HepG2 (cell line): ENCODE data around the gene RBBP8. TPM values are rescaled to one million over a fixed set of nuclear protein-coding genes. Genes with fewer than 3 reads are reported as not detected.
A peak's percentile ranks its signal among the peaks of the same experiment; 100 is the strongest.

ENCODE experiments used
- CC2D1A ChIP-seq: sonication (generic); formaldehyde crosslinking; IDR thresholded peaks from 2 replicates; pipeline ENCODE4 v1.8.1; 2023; ENCODE audit warnings: mild to moderate bottlenecking, missing genetic modification reagents
- MEIS1 ChIP-seq: sonication (generic); formaldehyde crosslinking; IDR thresholded peaks from 2 replicates; pipeline ENCODE4 v1.9.0; 2021; ENCODE audit warnings: mild to moderate bottlenecking, missing genetic modification reagents, moderate library complexity, borderline replicate concordance
- MTF1 ChIP-seq: sonication (generic); formaldehyde crosslinking; IDR thresholded peaks from 2 replicates; pipeline ENCODE4 v1.5.0; 2020; ENCODE audit warnings: missing genetic modification reagents
- MXI1 ChIP-seq: IDR thresholded peaks from 3 replicates; pipeline ENCODE4 v1.6.1; 2012; ENCODE audit warnings: low read depth, low read length, inconsistent platforms, borderline replicate concordance
- POLR2A ChIP-seq, 2 experiments: IDR thresholded peaks; 2 replicates each; pipeline ENCODE4 v1.6.1; 2011; ENCODE audit warnings: low read depth in 2 of 2, low read length in 2 of 2, mild to moderate bottlenecking in 1 of 2, moderate library complexity in 1 of 2; ENCODE audit not compliant: insufficient read depth in 1 of 2
- RCOR2 ChIP-seq: IDR thresholded peaks from 2 replicates; pipeline ENCODE4 v1.6.1; 2016; ENCODE audit warnings: missing biosample characterization, missing genetic modification reagents
- RXRB ChIP-seq: IDR thresholded peaks from 2 replicates; pipeline ENCODE4 v1.6.1; 2016; ENCODE audit warnings: borderline replicate concordance, missing genetic modification reagents, missing compliant biosample characterization
- SRSF1 ChIP-seq: fragments of 200-400 bp; formaldehyde crosslinking; optimal IDR thresholded peaks from 2 replicates; pipeline ENCODE3; 2017; ENCODE audit warnings: mild to moderate bottlenecking, low read depth, low read length, moderate library complexity
- SSRP1 ChIP-seq: IDR thresholded peaks from 2 replicates; pipeline ENCODE4 v1.6.1; 2016; ENCODE audit warnings: control low read depth
- ZBTB21 ChIP-seq: sonication (generic); formaldehyde crosslinking; IDR thresholded peaks from 2 replicates; pipeline ENCODE4 v1.4.0; 2020; ENCODE audit warnings: missing genetic modification reagents
- ZBTB7B ChIP-seq: sonication (generic); formaldehyde crosslinking; IDR thresholded peaks from 2 replicates; pipeline ENCODE4 v1.4.0; 2020; ENCODE audit warnings: missing genetic modification reagents
- ZNF205 ChIP-seq: IDR thresholded peaks from 2 replicates; pipeline ENCODE4 v1.6.1; 2018; ENCODE audit warnings: missing biosample characterization, missing genetic modification reagents
- ZNF253 ChIP-seq: sonication (generic); formaldehyde crosslinking; IDR thresholded peaks from 2 replicates; pipeline ENCODE4 v1.8.0; 2022; ENCODE audit warnings: mild to moderate bottlenecking, missing genetic modification reagents, borderline replicate concordance
- ZNF256 ChIP-seq: sonication (generic); formaldehyde crosslinking; conservative IDR thresholded peaks from 2 replicates; pipeline ENCODE4 v1.4.0; 2020; ENCODE audit warnings: missing genetic modification reagents
- ZNF432 ChIP-seq: sonication (generic); formaldehyde crosslinking; IDR thresholded peaks from 2 replicates; pipeline ENCODE4 v1.5.0; 2020; ENCODE audit warnings: missing genetic modification reagents, mild to moderate bottlenecking, borderline replicate concordance
- ZNF572 ChIP-seq: sonication (generic); formaldehyde crosslinking; IDR thresholded peaks from 2 replicates; pipeline ENCODE4 v1.5.1; 2020; ENCODE audit warnings: mild to moderate bottlenecking, missing genetic modification reagents
- ZNF816 ChIP-seq: sonication (generic); formaldehyde crosslinking; IDR thresholded peaks from 2 replicates; pipeline ENCODE4 v1.8.0; 2022; ENCODE audit warnings: missing genetic modification reagents, mild to moderate bottlenecking, borderline replicate concordance
- ZSCAN12 ChIP-seq: sonication (generic); formaldehyde crosslinking; IDR thresholded peaks from 2 replicates; pipeline ENCODE4 v1.9.0; 2021; ENCODE audit warnings: mild to moderate bottlenecking, missing genetic modification reagents
- polyA plus RNA-seq, 8 experiments: library from polyadenylated mRNA; depleted of rRNA in 3 of 8; stranded (reverse) in 7 of 8; unstranded in 1 of 8; fragments of >200 nt; fragmentation: Illumina TruSeq in 4 of 8; extraction: Trizol in 4 of 8; gene quantifications; 2 replicates each; pipeline versions ENCODE4 v1.2.1 to v1.2.3, GENCODE V29; 2011 to 2016; ENCODE audit warnings: low read depth in 4 of 8, missing spikeins in 1 of 8, mixed read lengths in 1 of 8; ENCODE audit not compliant: insufficient read depth in 1 of 8
- total RNA-seq, 5 experiments: library from RNA; depleted of rRNA; stranded (reverse); fragments of >200 nt; fragmentation: Illumina TruSeq; extraction: Trizol; gene quantifications; 2 replicates each; pipeline ENCODE4 v1.2.3, GENCODE V29; 2016; ENCODE audit warnings: low read depth in 1 of 5
- TF ChIP-seq, protein P1 (sequence below): sonication (generic); formaldehyde crosslinking; IDR thresholded peaks from 2 replicates; pipeline ENCODE4 v1.4.0; 2020; ENCODE audit warnings: missing genetic modification reagents
- TF ChIP-seq, protein P2 (sequence below): sonication (generic); formaldehyde crosslinking; IDR thresholded peaks from 2 replicates; pipeline ENCODE4 v1.4.0; 2020; ENCODE audit warnings: missing genetic modification reagents
- TF ChIP-seq, protein P3 (sequence below): sonication (generic); formaldehyde crosslinking; IDR thresholded peaks from 2 replicates; pipeline ENCODE4 v1.9.0; 2021; ENCODE audit warnings: missing genetic modification reagents, mild to moderate bottlenecking, borderline replicate concordance
- TF ChIP-seq, protein P4 (sequence below): sonication (generic); formaldehyde crosslinking; IDR thresholded peaks from 2 replicates; pipeline ENCODE4 v1.8.1; 2023; ENCODE audit warnings: mild to moderate bottlenecking, moderate library complexity, missing genetic modification reagents
- TF ChIP-seq, protein P5 (sequence below): sonication (generic); formaldehyde crosslinking; conservative IDR thresholded peaks from 2 replicates; pipeline ENCODE4 v1.4.0; 2020; ENCODE audit warnings: missing genetic modification reagents

Gene RBBP8
- total and polyA plus RNA-seq, 2 of the 13 experiments (the other 11 are each of a cell fraction or from before 2014, with no cell fraction given): 14.2 to 47.4 TPM

DNA sequence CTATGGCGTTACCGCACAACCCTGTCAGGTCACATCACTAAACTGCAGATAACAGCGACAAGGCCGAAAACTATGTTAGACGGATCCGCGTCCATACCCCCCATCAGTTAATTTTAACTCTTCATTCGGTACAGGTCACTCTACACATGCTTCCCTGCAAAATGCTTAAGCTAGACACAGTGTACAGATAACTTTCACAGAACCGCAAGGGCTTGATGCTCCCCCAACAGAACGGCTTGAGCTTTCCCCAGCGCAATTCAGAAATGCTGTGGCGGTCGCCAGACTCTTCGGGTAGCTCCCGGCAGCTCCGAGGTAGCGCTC is 283 bp upstream of the RBBP8 start (continued):
- TF ChIP-seq ZNF256 (CRISPR knock-in tag) (no peak), POLR2A (IDR thresholded peaks at IDR 0.05; ENCODE audit: insufficient read depth in 1 of 2, low read depth in 2 of 2, low read length in 2 of 2) (no peak), ZNF572 (CRISPR knock-in tag) (no peak), ZBTB21 (CRISPR knock-in tag) (no peak), ZNF205 (CRISPR knock-in tag) (no peak), ZBTB7B (CRISPR knock-in tag) (no peak), ZNF253 (no peak), MEIS1 (CRISPR knock-in tag) (no peak; the same call in 1 of the 2 replicates), ZNF816 (CRISPR knock-in tag) (no peak), RXRB (CRISPR knock-in tag) (peak; percentile 9; the same call in 1 of the 2 replicates), ZNF432 (CRISPR knock-in tag) (no peak), MTF1 (CRISPR knock-in tag) (no peak), CC2D1A (no peak), MXI1 (no peak), SRSF1 (no peak), RCOR2 (no peak), ZSCAN12 (CRISPR knock-in tag) (no peak), SSRP1 (CRISPR knock-in tag) (no peak)
- TF ChIP-seq, protein P1, sequence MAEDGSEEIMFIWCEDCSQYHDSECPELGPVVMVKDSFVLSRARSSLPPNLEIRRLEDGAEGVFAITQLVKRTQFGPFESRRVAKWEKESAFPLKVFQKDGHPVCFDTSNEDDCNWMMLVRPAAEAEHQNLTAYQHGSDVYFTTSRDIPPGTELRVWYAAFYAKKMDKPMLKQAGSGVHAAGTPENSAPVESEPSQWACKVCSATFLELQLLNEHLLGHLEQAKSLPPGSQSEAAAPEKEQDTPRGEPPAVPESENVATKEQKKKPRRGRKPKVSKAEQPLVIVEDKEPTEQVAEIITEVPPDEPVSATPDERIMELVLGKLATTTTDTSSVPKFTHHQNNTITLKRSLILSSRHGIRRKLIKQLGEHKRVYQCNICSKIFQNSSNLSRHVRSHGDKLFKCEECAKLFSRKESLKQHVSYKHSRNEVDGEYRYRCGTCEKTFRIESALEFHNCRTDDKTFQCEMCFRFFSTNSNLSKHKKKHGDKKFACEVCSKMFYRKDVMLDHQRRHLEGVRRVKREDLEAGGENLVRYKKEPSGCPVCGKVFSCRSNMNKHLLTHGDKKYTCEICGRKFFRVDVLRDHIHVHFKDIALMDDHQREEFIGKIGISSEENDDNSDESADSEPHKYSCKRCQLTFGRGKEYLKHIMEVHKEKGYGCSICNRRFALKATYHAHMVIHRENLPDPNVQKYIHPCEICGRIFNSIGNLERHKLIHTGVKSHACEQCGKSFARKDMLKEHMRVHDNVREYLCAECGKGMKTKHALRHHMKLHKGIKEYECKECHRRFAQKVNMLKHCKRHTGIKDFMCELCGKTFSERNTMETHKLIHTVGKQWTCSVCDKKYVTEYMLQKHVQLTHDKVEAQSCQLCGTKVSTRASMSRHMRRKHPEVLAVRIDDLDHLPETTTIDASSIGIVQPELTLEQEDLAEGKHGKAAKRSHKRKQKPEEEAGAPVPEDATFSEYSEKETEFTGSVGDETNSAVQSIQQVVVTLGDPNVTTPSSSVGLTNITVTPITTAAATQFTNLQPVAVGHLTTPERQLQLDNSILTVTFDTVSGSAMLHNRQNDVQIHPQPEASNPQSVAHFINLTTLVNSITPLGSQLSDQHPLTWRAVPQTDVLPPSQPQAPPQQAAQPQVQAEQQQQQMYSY (CRISPR knock-in tag): no peak
- TF ChIP-seq, protein P2, sequence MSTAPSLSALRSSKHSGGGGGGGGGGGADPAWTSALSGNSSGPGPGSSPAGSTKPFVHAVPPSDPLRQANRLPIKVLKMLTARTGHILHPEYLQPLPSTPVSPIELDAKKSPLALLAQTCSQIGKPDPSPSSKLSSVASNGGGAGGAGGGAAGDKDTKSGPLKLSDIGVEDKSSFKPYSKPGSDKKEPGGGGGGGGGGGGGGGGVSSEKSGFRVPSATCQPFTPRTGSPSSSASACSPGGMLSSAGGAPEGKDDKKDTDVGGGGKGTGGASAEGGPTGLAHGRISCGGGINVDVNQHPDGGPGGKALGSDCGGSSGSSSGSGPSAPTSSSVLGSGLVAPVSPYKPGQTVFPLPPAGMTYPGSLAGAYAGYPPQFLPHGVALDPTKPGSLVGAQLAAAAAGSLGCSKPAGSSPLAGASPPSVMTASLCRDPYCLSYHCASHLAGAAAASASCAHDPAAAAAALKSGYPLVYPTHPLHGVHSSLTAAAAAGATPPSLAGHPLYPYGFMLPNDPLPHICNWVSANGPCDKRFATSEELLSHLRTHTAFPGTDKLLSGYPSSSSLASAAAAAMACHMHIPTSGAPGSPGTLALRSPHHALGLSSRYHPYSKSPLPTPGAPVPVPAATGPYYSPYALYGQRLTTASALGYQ: no peak
- TF ChIP-seq, protein P3, sequence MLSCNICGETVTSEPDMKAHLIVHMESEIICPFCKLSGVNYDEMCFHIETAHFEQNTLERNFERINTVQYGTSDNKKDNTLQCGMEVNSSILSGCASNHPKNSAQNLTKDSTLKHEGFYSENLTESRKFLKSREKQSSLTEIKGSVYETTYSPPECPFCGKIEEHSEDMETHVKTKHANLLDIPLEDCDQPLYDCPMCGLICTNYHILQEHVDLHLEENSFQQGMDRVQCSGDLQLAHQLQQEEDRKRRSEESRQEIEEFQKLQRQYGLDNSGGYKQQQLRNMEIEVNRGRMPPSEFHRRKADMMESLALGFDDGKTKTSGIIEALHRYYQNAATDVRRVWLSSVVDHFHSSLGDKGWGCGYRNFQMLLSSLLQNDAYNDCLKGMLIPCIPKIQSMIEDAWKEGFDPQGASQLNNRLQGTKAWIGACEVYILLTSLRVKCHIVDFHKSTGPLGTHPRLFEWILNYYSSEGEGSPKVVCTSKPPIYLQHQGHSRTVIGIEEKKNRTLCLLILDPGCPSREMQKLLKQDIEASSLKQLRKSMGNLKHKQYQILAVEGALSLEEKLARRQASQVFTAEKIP: no peak
- TF ChIP-seq, protein P4, sequence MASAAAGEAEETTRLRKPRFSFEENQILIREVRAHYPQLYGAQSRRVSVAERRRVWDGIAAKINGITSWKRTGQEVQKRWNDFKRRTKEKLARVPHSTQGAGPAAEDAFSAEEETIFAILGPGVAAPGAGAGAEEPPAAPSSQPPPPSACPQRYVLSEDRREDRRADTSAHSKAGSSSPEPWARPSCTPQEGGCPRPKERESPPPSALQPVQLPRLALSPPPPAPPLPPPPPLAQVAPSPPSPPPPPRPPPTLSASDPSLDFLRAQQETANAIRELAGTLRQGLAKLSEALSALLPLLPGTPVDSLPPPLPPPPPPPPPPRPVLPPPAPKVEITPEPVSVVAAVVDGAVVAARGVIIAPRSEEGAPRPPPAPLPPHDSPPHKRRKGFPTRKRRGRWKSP (CRISPR knock-in tag): peak; percentile 57; the same call in 1 of the 2 replicates
- TF ChIP-seq, protein P5, sequence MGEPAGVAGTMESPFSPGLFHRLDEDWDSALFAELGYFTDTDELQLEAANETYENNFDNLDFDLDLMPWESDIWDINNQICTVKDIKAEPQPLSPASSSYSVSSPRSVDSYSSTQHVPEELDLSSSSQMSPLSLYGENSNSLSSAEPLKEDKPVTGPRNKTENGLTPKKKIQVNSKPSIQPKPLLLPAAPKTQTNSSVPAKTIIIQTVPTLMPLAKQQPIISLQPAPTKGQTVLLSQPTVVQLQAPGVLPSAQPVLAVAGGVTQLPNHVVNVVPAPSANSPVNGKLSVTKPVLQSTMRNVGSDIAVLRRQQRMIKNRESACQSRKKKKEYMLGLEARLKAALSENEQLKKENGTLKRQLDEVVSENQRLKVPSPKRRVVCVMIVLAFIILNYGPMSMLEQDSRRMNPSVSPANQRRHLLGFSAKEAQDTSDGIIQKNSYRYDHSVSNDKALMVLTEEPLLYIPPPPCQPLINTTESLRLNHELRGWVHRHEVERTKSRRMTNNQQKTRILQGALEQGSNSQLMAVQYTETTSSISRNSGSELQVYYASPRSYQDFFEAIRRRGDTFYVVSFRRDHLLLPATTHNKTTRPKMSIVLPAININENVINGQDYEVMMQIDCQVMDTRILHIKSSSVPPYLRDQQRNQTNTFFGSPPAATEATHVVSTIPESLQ (CRISPR knock-in tag): no peak
